ENCODE data around the gene ABCC12.
"Not testable (repeated sequence)": the region's sequence is repeated elsewhere in the genome, so short reads cannot be mapped to it uniquely, and the experiment has no call there.

Gene ABCC12

DNA sequence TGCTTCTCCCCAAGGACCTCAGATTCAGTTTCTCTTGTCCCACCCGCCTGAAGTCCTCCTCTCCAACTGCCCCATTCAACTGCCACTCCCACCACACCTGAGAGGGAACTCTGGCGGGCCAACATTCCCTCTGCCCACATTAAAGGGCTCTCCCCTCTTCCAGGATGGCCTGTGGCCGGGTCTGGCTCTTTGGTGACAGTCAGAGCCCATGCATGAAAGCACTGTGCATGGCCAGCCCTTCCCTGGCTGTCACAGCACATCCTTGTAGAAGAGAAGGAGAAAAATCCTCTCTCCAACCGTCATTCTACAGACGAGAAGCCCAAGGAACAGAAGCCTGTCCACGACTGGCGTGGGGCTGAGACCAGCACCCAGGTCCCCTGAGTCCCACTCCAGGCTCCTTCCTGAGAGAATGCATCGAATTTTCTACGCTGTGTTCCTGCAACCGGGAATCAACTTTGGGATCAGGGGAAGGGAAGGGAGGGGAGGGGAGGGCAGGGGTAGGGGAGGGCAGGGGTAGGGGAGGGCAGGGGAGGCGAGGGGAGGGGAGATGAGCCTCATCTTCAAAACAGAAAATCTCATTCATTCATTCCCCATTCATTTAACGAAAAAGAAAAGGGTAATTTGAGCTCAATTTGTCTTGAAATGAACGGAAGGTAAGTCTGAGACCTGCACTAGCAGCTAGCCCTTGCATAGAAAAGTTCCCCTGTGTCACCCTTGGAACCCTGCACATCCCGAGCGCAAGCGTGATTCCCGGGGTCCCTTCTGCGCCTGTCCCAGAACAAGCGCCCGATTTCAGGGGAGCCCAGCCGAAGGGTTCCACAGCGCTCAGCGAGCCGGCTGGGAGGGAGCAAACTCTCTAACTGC is at the start of gene ABCC12:
Gene ABCC12 (minus strand): TSS at position 68 of the 864 bp plus-strand sequence. CDS start 9,569 bp downstream, outside the sequence.
- DNase-seq, result no peak

DNA sequence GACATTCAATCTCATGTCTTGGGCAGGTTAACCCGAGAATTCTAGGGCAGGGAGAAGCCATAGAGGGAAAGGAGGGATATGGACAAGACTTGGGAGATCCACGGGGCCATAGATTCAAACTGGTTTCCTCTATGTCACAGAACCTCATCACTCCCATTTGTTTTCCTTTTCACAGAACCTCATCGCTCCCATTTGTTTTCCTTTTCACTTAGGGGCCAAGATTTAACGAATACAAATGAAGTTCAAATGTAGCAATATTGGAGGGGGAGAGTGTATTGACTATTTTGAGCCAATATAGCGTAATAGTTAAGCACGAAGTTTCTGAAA is 49.0 kb upstream of the ABCC12 start:
- no peak for DNase-seq

DNA sequence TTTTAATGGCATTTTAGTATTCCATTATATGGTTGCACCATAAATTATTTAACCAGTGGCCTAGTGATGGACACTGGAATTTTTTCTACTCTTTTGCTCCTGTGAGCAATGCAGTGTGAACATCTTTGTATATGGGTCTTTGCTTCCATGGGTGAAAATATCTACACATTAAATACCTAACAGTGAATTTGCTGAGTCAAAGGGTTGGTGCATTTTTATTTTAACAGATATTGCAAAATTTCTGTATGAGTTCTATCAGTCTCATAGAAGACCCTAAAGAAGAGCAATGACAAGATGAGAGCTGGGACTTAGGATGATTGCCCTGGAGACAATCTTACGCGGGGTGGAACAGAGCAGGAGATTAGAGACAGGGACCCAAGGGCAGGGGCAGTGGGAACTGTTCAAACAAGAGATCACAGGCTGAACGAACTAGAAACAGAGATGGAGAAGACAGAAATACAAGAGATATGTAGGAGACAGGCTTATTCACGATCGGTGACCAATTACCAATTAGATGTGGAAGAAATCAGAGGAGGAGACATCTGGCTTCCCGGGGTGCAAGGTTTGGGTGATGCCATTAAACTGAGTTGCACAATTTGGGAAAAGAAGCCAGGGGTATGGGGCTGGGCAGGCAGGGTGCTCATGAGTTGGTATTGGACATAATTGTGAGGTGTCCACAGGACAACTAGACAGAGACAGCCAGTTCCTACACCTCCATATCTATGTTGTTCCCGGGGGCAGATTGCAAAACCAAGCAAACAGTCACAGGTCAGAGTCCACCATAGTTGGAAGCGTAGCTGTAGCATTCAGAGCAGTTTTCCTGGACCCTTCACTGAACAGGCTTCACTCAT is 48.4 kb upstream of the ABCC12 start:
- DNase-seq, result no peak

DNA sequence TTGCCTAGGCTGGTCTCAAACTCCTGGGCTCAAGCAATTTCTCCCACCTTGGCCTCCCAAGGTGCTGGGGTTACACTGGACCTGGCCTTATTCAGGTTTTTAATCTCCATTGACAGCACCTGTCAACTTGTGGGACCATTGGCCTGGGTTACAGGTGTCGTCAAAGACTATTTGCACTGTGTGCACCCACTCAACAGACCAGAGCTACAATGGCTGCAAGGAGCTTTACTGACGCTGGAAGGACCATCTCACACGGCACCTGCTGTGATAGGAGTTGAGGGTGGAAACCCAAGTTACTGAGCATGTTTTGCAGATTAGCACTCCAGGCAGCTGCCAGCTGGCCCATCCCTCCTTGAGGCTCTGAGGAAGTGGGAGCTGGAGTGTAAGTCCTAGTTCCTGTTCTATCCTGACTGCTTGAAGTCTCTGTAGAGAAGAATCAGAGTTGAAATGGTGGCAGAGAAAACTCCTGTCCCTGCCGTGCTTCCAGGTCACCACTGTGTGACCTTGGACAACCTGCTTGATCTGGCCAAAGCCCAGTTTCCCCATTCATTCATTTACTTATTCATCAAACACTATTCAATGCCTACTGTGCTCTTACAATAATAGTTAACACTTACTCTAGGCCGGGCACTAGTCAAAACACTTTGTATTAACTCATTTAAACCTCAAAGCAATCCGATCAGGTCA is 45.9 kb upstream of the ABCC12 start:
- peak; percentile 73 for DNase-seq

DNA sequence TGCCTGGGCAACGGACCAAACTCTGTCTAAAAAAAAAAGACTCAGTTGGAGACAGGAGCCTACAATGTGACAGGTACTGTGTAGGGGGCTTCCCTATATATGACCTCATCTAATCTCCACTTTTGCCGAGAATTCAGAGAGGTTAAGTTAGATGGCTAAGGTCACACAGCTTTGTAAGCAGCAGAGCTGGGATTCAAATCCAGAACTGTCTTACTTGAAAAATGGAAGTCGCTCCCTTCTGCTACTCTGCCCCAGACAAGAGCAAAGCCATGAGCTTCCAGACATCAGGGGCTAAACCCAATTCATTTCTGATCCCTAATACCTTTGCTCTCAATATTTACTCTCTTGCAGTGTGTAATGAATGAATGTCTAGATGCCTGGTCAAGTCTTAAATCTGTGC is 41.5 kb upstream of the ABCC12 start:
- DNase-seq, result no peak

DNA sequence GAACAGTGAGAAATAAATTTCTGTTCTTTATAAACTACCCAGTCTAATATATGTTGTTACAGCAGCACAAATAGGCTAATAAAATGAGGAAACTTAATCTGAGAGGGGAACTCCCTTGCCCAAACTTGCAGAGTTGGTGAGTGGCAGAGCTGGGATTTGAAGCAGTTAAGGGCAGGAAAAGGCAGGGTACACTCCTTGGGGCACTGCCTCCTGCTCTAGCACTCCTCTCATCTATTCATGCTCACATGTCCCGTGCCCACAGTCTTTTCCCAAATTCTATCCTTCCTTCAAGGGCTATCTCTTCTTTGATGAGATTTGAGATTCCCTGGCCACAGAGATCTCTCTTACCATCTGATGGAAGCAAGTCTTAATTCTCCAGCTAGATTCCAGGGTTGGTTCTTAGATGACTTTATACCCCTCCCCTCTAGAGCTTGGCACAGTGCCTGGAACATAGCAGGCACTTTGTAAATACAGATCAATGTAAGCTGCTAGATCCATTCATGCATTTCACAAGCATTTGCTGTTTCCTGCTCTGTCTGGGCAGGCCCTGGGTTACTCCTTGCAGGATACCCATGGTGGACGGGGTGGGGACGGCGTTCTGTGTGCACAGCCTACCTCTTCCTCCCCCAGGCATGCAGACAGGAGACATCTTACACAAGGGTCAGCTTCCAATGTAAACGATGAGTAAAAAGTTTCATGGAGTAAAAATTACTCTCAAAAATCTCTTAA is 39.2 kb upstream of the ABCC12 start:
- peak; percentile 13 for DNase-seq

DNA sequence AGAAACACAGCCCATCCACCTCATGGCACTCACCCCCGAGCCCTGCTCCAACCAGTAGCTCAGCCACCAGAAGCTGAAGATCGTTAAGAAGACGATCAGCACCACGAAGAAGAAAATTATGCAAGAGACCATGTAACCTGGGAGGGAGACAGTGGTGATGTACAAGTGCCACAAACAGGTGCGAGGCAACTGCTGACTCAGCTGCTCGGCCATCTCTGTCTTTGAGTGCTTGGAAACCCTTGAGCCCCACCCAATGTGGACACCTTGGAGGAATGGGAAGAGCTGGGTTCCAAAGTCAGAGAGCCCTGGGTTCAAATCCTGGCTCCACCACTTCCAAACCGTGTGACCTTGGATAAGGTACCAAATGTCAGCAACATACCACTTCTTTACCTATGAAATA is 38.1 kb upstream of the ABCC12 start:
- DNase-seq, result no peak

DNA sequence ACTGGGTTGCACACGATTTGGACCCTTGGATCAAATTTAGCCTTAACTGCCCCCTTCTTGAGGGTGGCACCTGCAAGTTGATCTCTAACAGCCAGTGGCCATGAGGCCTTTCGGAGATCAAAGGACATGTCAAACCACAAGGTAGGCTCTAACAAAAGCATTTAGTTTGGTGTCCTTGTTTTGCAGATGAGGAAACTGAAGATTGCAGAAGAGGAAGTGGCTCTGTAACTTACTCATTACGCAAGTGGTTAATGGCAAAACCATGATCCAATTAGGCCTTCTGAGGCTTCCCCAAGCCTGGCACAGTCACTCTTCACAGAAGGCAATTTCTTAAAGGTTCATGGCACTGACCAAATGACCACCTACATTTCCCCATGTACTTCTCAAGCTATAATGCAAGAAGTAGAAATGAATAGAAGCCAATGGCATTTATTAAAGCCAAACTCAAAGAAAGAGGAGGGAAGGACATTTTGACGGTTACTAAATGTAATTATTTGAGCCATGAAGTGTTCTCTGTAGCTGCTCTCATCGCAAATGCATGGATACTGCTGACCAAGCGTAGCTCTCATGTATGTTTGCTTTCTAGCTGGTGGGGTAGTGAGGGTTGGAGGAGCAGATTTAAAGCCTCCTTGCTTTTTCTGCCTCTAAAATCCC is 32.8 kb upstream of the ABCC12 start:
- DNase-seq, result no peak

DNA sequence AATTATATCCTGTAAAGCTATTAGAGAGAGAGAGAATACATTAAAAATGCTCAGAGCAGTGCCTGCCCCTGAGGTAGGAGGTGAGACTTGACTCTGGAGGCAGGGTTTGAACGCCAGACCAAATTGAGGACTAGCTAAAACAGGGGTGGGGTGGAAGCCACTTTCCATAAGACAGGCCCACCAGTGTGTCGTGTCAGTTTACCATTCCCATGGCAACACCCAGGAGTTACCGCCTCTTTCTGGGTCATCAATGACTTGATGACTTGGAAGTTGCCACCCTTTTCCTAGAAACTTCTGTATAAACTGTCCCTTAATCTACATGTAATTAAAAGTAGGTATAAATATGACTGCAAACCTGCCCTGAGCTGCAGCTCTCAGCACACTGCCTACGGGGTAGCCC is 32.0 kb upstream of the ABCC12 start:
- no peak for DNase-seq

DNA sequence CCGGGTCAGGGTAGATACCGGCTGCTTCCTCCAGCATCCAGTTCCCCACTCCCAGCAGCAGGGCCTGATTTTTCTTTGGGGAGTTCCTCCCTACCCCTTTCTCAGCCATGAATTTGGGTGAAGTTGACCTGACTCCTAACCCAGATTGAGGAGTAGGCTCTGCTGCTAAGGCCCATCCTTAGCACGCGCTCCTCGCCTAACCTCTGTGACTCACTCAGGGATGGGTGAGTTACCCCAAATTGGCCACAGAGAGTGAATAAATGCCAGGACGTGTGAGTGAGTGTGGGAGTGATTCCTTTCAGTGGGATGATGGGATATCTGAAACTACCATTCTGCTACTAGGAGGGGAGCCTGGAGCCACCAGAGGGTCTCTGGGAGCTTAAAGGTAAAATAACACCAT is 28.9 kb upstream of the ABCC12 start:
- no peak for DNase-seq

DNA sequence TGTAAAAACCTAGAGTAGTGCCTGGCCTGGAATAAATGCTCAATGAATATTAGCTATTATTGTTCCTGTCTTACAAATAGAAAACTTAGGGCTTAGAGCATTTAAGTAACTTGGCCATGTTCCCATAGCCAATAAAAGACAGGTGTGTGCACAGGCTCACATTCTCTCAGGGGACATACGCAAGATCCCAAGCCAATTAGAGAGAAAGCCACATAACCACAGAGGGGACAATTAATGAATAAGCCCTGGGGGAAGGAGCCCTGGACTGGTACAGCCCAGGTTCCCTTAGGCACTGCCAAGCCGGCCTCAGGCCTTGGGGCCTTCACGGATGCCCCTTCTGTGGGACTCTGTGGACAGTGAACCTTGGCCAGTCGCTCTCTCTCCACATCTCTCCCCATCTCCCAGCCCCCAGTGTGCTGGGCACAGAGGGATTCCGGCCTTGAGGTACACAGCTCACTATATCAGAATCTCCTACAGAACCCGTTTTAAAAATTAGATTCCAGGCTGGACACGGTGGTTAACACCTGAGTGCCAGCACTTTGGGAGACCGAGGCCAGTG is 27.3 kb upstream of the ABCC12 start:
- DNase-seq, result peak; percentile 74

DNA sequence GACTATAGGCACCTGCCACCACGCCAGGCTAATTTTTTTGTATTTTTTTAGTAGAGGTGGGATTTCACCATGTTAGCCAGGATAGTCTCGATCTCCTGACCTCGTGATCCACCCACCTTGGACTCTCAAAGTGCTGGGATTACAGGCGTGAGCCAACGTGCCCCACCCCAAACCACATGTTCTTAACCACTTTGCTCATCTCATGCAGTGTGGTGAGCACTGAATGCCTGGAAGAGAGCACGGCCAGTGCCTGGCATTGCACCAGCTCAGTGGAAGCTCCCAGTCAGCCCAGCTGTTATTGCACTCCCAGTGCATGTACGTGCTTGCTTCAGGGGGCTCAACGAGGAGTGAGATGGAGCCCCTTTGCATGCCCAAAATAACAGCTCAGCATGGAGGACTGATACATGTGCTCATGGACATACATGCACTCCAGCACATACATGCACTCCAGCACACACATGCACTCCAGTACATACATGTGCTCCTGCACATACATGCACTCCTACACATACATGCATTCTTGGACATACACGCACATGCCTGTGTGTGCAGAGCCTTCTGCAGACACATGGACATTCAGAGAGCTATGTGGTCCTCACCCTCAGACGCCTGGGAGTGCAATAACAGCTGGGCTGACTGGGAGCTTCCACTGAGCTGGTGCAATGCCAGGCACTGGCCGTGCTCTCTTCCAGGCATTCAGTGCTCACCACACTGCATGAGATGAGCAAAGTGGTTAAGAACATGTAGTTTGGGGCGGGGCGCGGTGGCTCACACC is 26.1 kb upstream of the ABCC12 start:
- not testable (repeated sequence) for DNase-seq

DNA sequence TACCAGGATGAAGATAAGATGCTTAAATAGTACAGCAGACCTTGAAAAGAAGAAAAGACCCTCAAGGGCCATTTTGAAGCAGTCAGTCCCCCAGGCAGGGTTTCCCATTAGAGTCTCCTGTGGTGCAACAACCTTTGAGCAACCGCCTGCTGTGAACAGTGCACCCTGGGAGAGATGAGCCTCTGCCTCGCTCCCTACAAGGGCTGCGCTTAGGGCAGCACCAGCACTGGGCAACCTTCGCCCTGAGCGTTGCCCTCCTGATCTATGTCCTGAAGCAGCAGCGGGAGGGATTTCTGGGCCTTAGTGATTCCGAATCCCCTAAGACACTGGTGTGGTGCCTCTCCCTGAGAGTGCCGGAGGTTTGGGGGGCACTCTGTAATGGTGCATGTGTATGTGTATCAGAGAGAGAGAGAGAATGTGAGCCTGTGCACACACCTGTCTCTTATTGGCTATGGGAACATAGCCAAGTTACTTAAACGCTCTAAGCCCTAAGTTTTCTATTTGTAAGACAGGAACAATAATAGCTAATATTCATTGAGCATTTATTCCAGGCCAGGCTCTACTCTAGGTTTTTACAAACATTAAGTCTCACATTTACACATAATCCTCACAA is 25.2 kb upstream of the ABCC12 start:
- no peak for DNase-seq

DNA sequence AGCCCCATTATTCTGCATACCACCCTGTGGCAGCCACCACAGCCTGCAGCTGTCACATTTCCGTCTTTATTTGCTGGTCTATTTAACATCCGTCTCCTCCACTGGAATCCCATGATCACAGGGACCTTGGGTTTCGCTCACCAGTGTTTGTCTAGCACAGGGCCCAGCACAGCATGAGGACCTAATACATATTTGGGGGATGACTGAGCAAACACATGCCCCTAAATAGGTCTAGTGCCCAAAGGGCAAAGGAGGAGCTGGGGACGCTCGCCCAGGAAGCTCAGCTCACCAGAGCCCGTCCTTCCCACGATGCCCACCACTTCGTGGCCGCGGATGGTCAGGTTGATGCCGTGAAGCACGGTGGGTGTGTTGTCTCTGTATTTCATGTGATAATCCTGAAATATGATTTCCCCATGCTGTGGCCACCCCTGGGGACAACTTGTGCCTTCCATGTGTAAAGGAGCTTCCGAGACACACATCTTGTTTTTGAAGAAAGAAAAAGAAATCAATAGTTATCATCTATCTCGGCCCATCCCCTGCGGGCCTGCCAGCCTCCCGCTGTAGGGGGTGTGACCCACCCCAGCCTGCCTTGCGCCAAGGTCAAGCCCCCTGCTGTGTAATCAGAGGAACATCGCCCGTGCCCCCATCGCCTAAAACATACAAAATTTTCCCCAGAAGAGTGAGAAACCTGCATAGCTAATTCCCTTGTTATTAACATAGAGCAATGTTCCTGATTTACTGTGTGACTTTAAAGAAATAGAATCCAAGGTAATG is 21.0 kb upstream of the ABCC12 start:
- no peak for DNase-seq

DNA sequence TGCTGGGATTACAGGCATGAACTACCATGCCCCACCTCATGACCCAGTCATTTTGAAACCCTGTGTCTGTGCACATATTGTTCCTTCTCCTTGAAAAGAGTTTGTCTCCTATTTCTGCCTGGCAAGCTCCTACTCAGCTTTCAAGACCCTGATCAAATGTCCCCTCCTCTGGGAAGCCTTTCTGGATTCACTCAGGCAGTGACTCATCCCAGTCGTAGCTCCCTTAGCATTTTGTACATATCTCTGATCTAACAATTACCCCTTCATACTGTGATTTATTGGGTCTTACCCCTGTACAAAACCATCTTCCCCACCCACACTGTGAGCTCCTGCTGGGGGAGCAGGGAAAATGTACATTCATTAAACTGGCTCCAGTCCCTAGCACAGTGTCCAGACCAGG is 18.1 kb upstream of the ABCC12 start:
- DNase-seq, result no peak

DNA sequence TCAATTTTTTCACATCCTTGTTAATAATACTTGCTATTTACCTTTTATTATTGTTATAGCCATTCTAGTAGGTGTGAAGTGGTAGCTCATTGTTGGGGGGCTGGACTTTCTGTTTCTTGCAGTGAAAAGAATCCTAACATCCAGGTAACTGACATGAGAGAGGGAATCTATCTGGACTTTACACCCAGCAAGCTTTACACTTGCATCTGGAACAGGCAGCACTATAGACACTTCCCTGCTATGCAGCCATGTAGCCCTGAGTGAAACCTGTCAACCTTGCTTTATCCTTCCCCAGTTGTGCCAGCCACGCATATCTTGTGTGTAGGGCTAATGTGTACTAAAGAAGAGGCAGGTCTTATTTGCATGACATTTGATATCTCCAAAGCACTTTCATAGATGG is 16.9 kb upstream of the ABCC12 start:
- no peak for DNase-seq

DNA sequence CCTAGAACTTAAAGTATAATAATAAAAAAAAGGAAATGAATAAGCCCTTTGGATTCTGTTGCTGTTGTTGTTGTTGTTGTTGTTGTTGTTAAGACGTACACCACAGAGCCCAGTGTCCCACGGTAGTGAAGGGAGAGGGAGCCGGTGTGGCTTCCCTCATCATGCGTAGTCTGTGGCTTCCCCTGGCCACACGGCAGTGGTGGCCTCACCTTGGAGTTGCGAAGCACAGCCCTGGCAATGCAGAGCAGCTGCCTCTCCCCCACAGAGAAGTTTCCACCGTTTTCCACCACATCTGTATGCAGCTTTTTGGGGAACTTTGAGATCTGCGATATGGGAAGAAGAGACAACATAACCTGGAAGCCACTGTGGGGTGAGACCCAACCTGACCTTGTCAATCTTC is 14.1 kb upstream of the ABCC12 start:
- no peak for DNase-seq

DNA sequence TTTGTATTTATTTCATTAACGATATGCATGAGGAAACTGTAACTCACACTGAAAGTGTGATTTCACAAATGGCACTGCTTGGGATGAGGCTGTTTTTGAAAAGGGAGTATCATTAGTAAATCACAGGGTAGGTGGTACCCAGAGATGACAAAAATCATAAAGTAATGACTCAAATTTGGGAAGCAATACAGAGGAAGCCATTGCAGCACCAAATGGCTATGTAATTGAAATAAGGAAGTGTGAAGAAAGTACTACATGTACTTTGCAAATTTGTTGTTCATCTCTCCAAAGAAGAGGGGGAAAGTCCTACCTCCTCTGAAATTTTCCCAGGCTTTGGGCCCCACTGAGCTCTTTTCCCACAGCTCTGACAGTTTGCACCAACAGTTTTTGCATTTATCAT is 12.3 kb upstream of the ABCC12 start:
- no peak for DNase-seq

DNA sequence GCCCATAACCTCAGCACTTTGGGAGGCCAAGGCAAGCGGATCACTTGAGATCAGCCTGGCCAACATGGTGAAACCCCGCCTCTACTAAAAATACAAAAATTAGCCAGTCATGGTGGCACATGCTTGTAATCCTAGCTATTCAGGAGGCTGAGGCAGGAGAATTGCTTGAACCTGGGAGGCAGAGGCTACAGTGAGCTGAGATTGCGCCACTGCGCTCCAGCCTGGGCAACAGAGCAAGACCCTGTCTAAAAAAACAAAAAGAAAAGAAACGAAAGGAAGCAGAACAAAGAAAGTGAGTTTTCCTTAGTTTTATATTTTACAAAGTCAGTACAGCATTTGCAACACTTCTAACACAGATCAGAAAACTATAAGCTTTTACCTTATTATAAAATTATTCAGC is 10.8 kb upstream of the ABCC12 start:
- DNase-seq, result not testable (repeated sequence)

Measured in NCI-H524 treated with DMSO at 0.1 percent for 48 hours (cell line).